Stimulated activated CD8-positive, alpha-beta memory T cell treated with anti-CD3 and anti-CD28 coated beads, Interleukin-4, amount 100 ng/mL, for 1 hour (primary cell): ENCODE measurements around the gene COLEC12.
"Not testable (repeated sequence)": the region's sequence is repeated elsewhere in the genome, so short reads cannot be mapped to it uniquely, and the experiment has no call there.

Experiments
- DNase-seq, 2 donors: peaks; one replicate each; pipeline ENCODE4 v3.0.0-alpha.2; 2020; ENCODE audit warnings: low read depth in 2 of 2, low spot score in 1 of 2

Gene COLEC12

GRCh38 chr18:415047-415446, 85.5 kb downstream of the COLEC12 start:
- no peak for DNase-seq

- no peak for DNase-seq
These were observed 87.3 kb downstream of the COLEC12 start for GRCh38 chr18:413233-413632.

- no peak for DNase-seq
These were observed 90.5 kb downstream of the COLEC12 start for GRCh38 chr18:410047-410455.

- no peak for DNase-seq
These were observed 92.1 kb downstream of the COLEC12 start for GRCh38 chr18:408367-408766.

- DNase-seq = no peak
These were observed 92.8 kb downstream of the COLEC12 start for GRCh38 chr18:407626-408224.

GRCh38 chr18:407191-407590, 93.3 kb downstream of the COLEC12 start:
- no peak for DNase-seq

GRCh38 chr18:406677-407076, 93.8 kb downstream of the COLEC12 start:
- no peak for DNase-seq

GRCh38 chr18:405006-405405, 95.5 kb downstream of the COLEC12 start:
- DNase-seq = not testable (repeated sequence)

GRCh38 chr18:404061-404636, 96.4 kb downstream of the COLEC12 start:
- no peak for DNase-seq

GRCh38 chr18:402129-402528, 98.4 kb downstream of the COLEC12 start:
- no peak for DNase-seq

GRCh38 chr18:400456-400855, 100.0 kb downstream of the COLEC12 start:
- no peak for DNase-seq

GRCh38 chr18:399631-400135, 100.8 kb downstream of the COLEC12 start:
- no peak for DNase-seq

GRCh38 chr18:398935-399630, 101.4 kb downstream of the COLEC12 start:
- no peak for DNase-seq

- no peak for DNase-seq
These were observed 103.9 kb downstream of the COLEC12 start for GRCh38 chr18:396556-396955.

GRCh38 chr18:396251-396555, 104.3 kb downstream of the COLEC12 start:
- no peak for DNase-seq

- no peak for DNase-seq
These were observed 104.8 kb downstream of the COLEC12 start for GRCh38 chr18:395456-396250.

GRCh38 chr18:394987-395362, 105.5 kb downstream of the COLEC12 start:
- DNase-seq = no peak

GRCh38 chr18:394262-394986, 106.1 kb downstream of the COLEC12 start:
- DNase-seq = no peak

- no peak for DNase-seq
These were observed 106.9 kb downstream of the COLEC12 start for GRCh38 chr18:393574-393957.

GRCh38 chr18:392928-393573, 107.5 kb downstream of the COLEC12 start:
- no peak for DNase-seq
